Left lung (tissue), 10 donors: ENCODE data around the gene C11orf24. TPM values are rescaled to one million over a fixed set of nuclear protein-coding genes. Genes with fewer than 3 reads are reported as not detected.
A peak's percentile ranks its signal among the peaks of the same experiment; 100 is the strongest.

Experiments used
- ATAC-seq: fragments of 200-7000 bp; cut with Tn5 transposase; one replicate; pipeline ENCODE4 v1.9.1; 2020; ENCODE audit warnings: moderate library complexity
- DNase-seq, 4 donors: peaks; one replicate each; pipeline ENCODE4 v3.0.0-alpha.2; 2013 to 2020
- H3K27ac ChIP-seq, 2 donors: fragments of 200-600 bp; sonication (generic) in 1 of 2; one replicate each; pipeline versions ENCODE4 v1.5.0 to v1.8.0; 2020 to 2021
- H3K27me3 ChIP-seq, 2 donors: fragments of 200-600 bp; sonication (generic) in 1 of 2; one replicate each; pipeline versions ENCODE4 v1.5.0 to v1.8.0; 2020 to 2021
- H3K36me3 ChIP-seq, 2 donors: fragments of 200-600 bp; sonication (generic) in 1 of 2; one replicate each; pipeline versions ENCODE4 v1.5.0 to v1.8.0; 2020 to 2021
- H3K4me1 ChIP-seq, 2 donors: fragments of 200-600 bp; one replicate each; pipeline ENCODE4 v1.8.0; 2021
- H3K4me3 ChIP-seq, 2 donors: fragments of 200-600 bp; sonication (generic) in 1 of 2; one replicate each; pipeline versions ENCODE4 v1.5.0 to v1.8.0; 2020 to 2021; ENCODE audit warnings: mild to moderate bottlenecking in 1 of 2
- H3K9me3 ChIP-seq, 2 donors: fragments of 200-600 bp; sonication (generic) in 1 of 2; one replicate each; pipeline versions ENCODE4 v1.5.0 to v1.8.0; 2020 to 2021
- CTCF ChIP-seq, 2 donors: fragments of 200-600 bp; sonication (generic) in 1 of 2; IDR thresholded peaks; one replicate each; pipeline versions ENCODE4 v1.5.0 to v1.8.0; 2021; ENCODE audit warnings: antibody characterized with exemption in 2 of 2
- intact Hi-C, 2 donors: fragments of 100-400 bp; cut with DNase I; formaldehyde crosslinking; loops; one replicate each; pipeline versions ENCODE4 v1.11.2 to v1.14.2; 2022
- polyA plus RNA-seq, 6 donors: library from polyadenylated mRNA; unstranded; fragments of 120-200 nt; gene quantifications; one replicate each; pipeline ENCODE4 v1.2.1, GENCODE V29; 2013; ENCODE audit not compliant: insufficient read length in 6 of 6
- total RNA-seq, 2 donors: library from RNA; stranded (reverse); fragmentation: NEBNext Ultra II Directional; extraction: Animal tissue kit (Norgen Biotek cat#: 25700); gene quantifications; one replicate each; pipeline ENCODE4 v1.2.1, GENCODE V29; 2021
- donor health status: DM: no; HTN: yes; CAD: no.
- donor health status: DM: no; HTN: no; CAD: no.

The C11orf24 gene
- total and polyA plus RNA-seq, 8 donors = 17.5 to 50.9 (median 24.4) TPM

GRCh38 chr11:68270196-68271022 is 1.4 kb downstream of the C11orf24 start:
- TF ChIP-seq CTCF (IDR thresholded peaks at IDR 0.05) = no peak
- Histone ChIP-seq H3K4me3 (peak overlapping the region; percentile 66 to 69), H3K36me3 (peaks cover 0 to 27% of the 10 kb centered on the region in 2 donors), H3K27me3 (no peaks in the 10 kb centered on the region), H3K4me1 (peaks cover 17 to 36% of the 10 kb centered on the region in 2 donors), H3K9me3 (no peaks in the 10 kb centered on the region), H3K27ac (peak overlapping the region; percentile 91 to 97)
- ATAC-seq (no peak), DNase-seq (no peak)
- intact Hi-C loops = no loop called here

- Histone ChIP-seq H3K27me3 (no peaks in the 10 kb centered on the region), H3K9me3 (no peaks in the 10 kb centered on the region), H3K27ac (peak overlapping the region in 1 of 2 donors; percentile 2), H3K36me3 (peaks cover 0 to 35% of the 10 kb centered on the region in 2 donors), H3K4me3 (no peak overlapping the region), H3K4me1 (peaks cover 17 to 36% of the 10 kb centered on the region in 2 donors)
- intact Hi-C loops = no loop called here
- ATAC-seq (no peak), DNase-seq (no peak)
- no peak for TF ChIP-seq CTCF (IDR thresholded peaks at IDR 0.05)
Measured at GRCh38 chr11:68269414-68270081, 2.2 kb downstream of the C11orf24 start.

GRCh38 chr11:68267881-68268240 is 3.9 kb downstream of the C11orf24 start:
- ATAC-seq (no peak), DNase-seq (no peak)
- intact Hi-C loops = no loop called here
- Histone ChIP-seq H3K9me3 (no peaks in the 10 kb centered on the region), H3K36me3 (peaks cover 0 to 47% of the 10 kb centered on the region in 2 donors), H3K27me3 (no peaks in the 10 kb centered on the region), H3K4me3 (no peak overlapping the region), H3K27ac (no peak overlapping the region), H3K4me1 (peaks cover 15 to 30% of the 10 kb centered on the region in 2 donors)
- no peak for TF ChIP-seq CTCF (IDR thresholded peaks at IDR 0.05)

- intact Hi-C loops = no loop called here
- ATAC-seq = no peak
Measured at GRCh38 chr11:68266936-68267880, 4.6 kb downstream of the C11orf24 start.

More at GRCh38 chr11:68266936-68267880, 4.6 kb downstream of the C11orf24 start:
- DNase-seq = no peak
- H3K9me3 ChIP-seq = no peaks in the 10 kb centered on the region
- H3K4me1 ChIP-seq = peaks cover 10 to 24% of the 10 kb centered on the region in 2 donors
- peaks cover 0 to 54% of the 10 kb centered on the region in 2 donors for H3K36me3 ChIP-seq
- H3K4me3 ChIP-seq = no peak overlapping the region
- H3K27ac ChIP-seq = no peak overlapping the region
- TF ChIP-seq CTCF (IDR thresholded peaks at IDR 0.05) = no peak
- H3K27me3 ChIP-seq = no peaks in the 10 kb centered on the region
